ENCODE measurements around the gene TMEM258.

- TF ChIP-seq POLR2A (IDR thresholded peaks at IDR 0.05) (no peak), CTCF (IDR thresholded peaks at IDR 0.05) (no peak)
Measured at GRCh38 chr11:61833471-61833870, 41.1 kb upstream of the TMEM258 start.
